ENCODE results near the gene CUEDC2. TPM values are rescaled to one million over a fixed set of nuclear protein-coding genes. Genes with fewer than 3 reads are reported as not detected.

Gene CUEDC2
- polyA plus RNA-seq, 1 donor, result 55.8 TPM

DNA sequence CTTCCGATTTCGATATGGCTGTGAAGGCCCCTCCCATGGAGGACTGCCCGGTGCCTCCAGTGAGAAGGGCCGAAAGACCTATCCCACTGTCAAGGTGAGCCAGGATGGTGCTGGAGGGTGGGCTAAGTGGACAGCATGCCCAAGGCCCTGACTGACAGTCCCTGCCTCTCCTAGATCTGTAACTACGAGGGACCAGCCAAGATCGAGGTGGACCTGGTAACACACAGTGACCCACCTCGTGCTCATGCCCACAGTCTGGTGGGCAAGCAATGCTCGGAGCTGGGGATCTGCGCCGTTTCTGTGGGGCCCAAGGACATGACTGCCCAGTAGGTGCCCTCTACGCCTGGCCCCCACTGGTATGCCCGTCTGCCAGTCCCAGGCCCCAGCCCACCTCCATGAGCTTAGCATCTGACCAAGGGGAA lies 35.6 kb downstream of the CUEDC2 start:
- DNase-seq, result no peak

DNA sequence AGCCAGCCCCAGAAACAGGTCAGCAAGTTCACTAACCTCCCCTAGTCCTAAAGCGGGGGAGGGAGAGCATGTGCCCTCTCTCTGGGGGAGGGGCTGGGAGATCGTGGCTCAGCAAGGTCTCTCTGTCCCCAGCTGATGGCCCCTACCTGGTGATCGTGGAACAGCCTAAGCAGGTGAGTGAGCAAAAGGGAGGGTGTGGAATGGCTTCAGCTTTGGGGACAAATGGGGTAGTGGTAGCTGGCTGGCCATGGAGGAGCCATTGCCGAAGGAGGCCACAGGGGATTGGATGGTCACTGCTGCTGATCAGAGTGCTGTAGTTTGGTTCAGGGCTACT lies 36.1 kb downstream of the CUEDC2 start:
- no peak for DNase-seq

DNA sequence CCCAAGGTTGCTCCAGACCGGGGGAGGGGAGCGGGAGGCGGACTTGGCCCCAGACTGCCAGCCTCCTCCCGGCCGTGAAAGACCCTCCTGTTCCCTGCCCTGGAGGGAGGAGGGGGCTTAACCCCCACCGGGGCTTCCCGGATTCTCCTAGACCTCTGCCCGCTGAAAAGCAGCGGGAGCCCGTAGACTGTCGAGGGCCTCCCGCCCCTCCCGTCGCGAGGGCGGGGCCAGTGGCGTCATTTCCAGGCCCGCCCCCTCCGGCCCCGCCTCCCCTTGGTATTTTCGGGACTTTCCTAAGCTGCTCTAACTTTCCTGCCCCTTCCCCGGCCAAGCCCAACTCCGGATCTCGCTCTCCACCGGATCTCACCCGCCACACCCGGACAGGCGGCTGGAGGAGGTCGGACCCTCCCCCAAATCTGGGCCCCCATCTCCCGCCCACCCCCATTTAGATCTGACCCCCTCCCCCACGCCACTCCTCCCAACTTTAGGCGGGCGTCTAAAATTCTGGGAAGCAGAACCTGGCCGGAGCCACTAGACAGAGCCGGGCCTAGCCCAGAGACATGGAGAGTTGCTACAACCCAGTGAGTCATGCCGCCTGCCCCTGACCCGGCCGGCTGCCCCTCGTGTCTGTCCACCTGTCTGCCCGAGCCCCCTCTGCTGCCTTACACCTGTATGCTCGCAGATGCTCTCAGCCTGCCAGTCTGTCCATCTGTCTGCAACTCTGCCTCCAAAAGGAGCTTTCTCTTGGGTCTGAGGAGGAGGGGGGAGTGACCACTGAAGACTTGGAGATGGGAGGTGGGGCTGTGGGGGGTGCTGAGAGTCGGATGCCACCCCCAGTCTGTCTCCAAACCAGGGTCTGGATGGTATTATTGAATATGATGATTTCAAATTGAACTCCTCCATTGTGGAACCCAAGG lies 36.7 kb downstream of the CUEDC2 start, which contains the start of gene NFKB2:
TSS of gene NFKB2 (plus strand) at position 306 of the 917 bp plus-strand sequence. CDS start at position 561, 255 bp downstream.
- peak; percentile 94 for DNase-seq

DNA sequence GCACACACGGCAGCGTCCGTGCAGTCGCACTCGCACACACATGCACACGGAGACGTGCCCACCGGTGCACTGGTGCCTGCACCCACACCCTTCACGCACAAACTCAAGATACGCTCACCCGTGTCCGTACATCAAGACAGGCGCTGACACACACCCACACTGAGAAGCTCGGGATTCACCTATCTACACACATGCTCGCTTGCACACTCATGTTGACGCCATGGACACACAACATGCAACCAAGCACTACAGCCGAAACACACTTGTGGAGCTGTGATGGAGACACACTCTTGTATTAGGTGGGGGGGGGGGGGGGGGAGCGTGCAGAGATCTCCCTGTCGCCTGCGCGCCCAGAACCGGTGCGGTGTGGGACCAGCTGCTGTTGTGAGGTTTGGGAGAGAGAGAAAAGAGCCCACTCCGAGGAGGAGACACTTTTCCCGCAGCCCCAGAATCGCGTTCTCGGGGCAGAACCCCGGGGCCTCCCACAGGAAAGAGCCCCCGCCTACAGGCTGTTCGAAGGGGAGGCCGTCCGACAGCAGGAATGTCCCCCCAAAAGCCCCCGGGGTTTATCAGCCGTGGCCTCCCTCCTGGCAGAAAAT lies 37.5 kb downstream of the CUEDC2 start:
- no peak for DNase-seq

DNA sequence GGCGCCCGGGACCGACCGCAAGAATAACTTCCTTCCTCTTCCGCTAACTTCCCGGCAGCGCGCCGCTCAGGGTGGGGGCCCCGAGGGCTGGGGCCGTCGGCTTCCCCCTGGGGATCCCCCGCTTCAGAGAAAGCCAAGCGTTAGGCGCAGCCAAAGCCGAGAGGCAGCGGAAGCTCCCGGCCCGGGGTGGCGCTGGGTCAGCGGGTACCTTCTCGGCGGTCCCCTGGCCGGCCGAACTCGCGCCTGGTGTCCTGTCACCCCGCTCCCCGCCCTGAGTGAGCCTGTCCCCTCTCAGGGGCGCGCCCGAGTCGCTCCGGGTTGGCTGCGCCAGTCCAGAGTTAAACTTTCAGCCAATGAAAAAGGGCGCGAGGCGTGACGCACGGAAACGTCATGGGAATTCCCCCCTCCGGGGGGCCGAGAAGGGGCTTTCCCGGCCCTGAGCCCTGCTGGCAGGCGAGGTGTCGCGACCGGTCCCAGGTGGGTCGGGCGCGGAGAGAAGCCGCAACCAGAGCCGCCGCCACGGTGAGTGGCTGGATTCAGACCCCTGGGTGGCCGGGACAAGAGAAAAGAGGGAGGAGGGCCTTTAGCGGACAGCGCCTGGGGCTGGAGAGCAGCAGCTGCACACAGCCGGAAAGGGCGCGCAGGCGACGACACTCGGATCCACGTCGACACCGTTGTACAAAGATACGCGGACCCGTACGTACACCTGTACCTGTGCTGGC lies 38.1 kb downstream of the CUEDC2 start:
- peak; percentile 91 for DNase-seq

DNA sequence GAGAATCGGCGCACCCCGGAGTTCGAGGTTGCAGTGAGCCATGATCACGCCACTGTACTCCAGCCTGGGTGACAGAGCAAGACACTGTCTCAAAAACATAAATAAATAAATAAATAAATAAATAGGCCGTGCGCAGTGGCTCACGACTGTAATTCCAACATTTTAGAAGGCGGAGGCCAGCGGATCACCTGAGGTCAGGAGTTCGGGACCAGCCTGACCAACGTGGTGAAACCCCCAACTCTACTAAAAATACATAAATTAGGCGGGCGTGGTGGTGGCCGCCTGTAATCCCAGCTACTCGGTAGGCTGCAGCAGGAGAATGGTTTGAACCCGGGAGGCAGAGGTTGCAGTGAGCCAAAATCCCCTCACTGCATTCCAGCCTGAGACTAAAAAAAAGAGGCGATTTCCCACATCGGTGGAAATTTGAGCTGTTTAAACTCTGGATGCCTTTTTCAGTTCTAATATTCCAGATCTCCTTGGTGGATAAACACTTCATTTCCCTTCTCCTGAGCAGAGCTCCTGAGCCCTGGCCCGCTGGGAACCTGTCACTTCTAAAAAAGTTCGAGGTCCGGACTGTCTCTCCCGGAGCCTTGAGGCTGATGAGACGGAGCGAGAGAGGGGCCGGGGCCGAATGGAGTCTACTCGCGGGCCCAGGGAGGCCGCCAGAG lies 38.8 kb downstream of the CUEDC2 start:
- DNase-seq, result no peak

DNA sequence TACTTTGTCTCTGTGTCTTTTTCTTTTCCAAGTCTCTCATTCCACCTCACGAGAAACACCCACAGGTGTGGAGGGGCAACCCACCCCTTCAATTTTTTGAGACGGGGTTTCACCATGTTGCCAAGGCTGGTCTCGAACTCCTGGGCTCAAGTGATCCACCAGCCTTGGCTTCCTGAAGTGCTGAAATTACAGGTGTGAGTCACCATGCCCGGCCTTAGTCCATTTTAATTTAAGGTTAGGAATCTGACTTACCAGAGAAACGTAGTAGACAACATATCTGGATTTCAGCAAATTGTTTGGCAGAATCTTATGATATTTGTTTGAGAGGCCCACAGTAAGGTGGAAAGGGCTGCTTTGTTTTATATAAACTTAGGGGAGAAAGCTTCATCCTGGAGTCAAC lies 40.1 kb downstream of the CUEDC2 start:
- no peak for DNase-seq

DNA sequence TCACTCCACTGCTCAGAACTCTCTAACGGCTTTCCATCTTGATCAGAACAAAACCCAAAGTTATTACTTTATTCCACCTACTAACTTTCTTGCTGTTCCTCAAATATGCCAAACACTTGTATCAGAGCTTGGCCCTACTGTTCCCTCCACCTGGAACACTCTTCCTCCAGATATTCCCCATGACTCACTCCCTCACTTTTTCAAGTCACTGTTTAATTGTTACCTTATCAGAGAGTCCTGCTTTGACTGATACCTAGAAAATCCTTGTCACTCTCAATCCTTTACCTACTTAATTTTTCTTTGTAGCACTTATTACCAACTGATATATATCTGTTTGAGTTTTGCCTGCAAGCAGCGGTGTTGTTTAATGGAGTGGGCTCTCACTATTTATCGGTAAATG lies 42.5 kb downstream of the CUEDC2 start:
- DNase-seq, result no peak

DNA sequence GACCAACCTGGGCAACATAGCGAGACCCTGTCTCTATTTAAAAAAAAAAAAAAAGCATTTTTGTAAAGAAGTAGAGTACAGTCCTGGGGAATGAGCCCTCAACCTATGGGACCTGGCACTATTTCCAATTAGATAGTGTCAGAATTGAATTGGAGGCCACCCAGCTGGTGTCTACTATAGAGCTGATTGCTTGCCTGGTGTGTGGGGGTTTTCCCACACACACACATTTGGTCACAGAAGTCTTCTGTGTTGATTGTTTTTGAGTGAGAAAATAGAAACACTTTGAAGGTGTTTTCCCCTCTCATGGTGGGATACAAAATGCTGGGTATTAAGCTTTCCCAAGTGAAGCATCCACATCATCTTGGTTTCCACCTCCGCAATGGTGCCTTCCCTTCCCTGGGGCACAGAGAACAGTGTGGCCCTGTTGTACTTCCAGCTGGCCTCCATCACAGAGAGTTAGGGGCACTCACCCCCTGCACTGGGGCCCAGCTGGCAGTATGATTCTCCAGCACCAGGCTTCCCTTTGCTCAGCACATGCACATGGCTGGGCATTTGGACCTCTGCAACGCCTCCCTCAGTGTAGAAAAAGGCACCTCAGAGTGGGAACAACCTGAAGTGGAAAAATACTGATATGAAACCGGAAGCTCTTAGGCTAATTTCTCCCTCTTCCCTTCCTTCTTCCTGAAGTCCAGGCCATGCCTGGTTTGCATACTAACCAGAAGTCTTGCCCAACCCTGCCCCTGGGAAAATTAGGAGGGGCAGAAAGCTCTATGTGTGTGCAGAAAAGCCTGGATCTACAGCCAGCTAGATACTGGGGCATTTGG lies 47.6 kb downstream of the CUEDC2 start:
- no peak for DNase-seq

DNA sequence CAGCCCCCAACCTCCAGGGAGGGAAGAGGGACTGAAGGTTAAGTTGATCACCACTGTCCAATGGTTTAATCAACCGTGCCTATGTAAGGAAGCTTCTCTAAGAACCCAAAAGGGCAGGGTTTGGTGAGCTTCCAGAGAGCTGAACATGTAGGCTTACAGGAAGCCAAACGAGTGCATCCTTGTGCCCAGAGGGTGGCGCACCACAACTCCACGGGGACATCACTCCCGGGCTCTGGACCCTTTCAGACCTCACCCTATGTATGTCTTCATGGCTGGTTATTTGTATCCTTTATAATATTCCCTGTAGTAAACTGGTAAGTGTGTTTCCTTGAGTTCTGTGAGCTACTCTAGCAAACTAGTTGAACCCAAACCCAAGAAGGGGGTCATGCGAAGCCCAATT lies 48.3 kb downstream of the CUEDC2 start:
- DNase-seq, result no peak

DNA sequence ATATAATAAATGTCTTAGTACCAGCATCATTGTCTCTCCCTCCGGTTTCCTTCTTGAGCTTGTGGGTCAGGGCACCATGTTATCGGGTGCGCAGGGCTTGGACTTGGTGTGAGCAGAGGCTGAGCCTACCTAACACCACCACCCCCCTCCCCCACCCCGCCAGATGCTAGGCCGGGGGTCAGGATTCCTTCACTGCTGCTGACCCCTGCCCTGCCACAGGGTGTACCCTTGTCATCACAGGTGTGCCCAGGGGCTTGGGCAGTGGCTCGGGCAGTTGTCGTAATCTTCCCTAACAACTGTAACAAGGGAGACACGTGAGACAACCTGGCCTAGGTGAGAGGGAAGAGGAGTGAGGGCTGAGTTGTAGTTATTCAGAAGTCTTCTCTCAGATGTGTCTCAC lies 49.5 kb downstream of the CUEDC2 start:
- no peak for DNase-seq

DNA sequence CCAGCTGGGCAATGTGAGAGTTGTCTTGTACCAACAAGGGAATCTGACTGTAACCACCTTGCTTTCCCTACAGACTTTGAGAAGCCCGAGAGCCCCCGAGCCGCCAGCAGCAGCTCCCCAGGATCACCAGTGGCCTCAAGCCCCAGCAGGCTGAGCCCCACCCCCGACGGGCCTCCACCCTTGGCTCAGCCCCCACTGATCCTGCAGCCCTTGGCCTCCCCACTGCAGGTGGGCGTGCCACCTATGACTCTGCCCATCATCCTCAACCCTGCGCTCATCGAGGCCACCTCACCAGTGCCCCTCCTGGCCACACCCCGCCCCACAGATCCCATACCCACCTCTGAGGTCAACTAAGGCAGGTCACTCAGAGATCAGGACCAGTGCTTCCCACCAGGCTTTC lies 50.4 kb downstream of the CUEDC2 start:
- no peak for DNase-seq

DNA sequence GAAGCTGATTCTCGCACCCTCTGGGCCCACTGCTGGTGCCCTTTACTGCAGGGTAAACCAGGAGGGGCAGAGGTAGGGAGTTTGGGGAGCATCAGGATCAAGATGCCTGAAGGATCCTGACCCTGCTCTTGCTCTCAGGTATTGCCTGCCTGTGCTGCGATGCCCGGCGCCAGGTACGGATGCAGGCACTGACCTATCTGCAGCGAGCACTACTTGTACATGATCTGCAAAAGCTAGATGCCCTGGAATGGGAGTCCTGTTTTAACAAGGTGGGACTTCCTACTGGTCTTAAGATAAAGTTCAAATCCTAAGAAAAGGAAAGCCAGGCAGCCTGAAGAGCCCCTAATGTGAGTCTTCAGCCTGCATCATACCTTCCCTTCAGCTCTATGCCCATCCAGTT lies 53.0 kb downstream of the CUEDC2 start:
- DNase-seq, result no peak

DNA sequence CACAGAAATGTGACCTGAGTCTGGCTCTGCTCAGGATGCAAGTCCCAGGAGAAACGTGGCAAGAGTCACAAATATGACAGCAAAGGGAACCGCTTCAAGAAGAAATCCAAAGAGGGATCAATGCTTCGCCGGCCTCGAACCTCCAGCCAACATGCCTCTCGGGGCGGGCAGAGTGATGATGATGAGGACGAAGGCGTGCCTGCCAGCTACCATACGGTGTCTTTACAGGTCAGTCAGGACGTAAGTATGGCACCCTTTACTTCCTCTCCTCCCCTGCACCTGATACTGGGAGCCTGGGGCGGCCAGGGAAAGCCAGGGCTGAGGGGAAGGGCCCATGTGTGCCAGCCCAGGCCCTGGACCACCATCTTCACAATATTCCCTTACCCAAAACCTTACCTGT lies 55.5 kb downstream of the CUEDC2 start:
- DNase-seq, result no peak

DNA sequence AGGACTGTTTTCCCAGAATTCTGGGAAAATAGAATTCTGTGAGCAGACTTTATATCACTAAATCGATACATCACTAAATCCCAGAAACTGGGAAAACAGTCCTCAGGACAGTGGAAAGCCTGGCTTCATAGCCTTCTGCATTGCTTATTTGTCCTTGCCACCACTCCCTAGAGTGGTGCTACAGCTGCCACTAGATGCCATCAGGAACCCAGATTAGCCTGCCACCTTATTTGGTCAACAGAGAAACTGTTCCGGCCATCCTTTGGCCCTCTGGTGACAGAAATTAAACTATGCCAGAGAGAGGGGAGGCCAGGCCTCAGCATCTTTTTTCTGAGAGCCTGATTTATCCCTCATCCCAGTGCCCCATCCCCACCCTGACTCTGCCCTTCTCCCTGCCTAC lies 56.5 kb downstream of the CUEDC2 start:
- no peak for DNase-seq

DNA sequence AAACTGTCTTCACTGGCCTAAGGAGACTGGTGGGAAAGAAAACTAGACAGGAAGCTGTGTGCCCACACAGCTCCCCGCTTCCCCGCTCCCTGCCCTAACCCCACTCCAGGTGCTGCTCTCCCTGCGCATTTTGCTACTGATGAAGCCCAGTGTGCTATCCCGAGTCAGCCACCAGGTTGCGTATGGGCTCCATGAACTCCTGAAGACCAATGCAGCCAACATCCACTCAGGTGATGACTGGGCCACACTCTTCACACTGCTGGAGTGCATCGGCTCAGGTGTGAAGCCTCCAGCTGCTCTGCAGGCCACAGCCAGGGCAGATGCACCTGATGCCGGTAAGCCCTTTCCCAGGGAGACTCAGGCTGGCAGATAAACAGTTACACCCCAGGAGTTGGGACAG lies 57.1 kb downstream of the CUEDC2 start:
- no peak for DNase-seq

Other genes starting within 250 kb of the CUEDC2 start
- 0.94 TPM for gene ELOVL3, start 206.3 kb downstream of the CUEDC2 start, polyA plus RNA-seq (ENCODE audit: insufficient read length)
- gene PITX3, start 191.1 kb downstream of the CUEDC2 start, polyA plus RNA-seq (ENCODE audit: insufficient read length), result 25.3 TPM
- gene GBF1, start 187.0 kb downstream of the CUEDC2 start, polyA plus RNA-seq (ENCODE audit: insufficient read length), result 56.2 TPM
- 18.7 TPM for gene NFKB2, start 36.9 kb downstream of the CUEDC2 start, polyA plus RNA-seq (ENCODE audit: insufficient read length)
- gene PSD, start 13.8 kb downstream of the CUEDC2 start, polyA plus RNA-seq (ENCODE audit: insufficient read length), result 4.9 TPM
- gene FBXL15, start 11.7 kb downstream of the CUEDC2 start, polyA plus RNA-seq (ENCODE audit: insufficient read length), result 6.9 TPM
- 0.30 TPM for gene C10orf95, start 19.0 kb upstream of the CUEDC2 start, polyA plus RNA-seq (ENCODE audit: insufficient read length)
- 81.0 TPM for gene ACTR1A, start 70.1 kb upstream of the CUEDC2 start, polyA plus RNA-seq (ENCODE audit: insufficient read length)
- 16.4 TPM for gene SUFU, start 71.4 kb upstream of the CUEDC2 start, polyA plus RNA-seq (ENCODE audit: insufficient read length)
- gene TRIM8, start 211.9 kb upstream of the CUEDC2 start, polyA plus RNA-seq (ENCODE audit: insufficient read length), result 97.5 TPM